Measurements from ENCODE around the gene RBM44. TPM values are rescaled to one million over a fixed set of nuclear protein-coding genes. Genes with fewer than 3 reads are reported as not detected.
"Not testable (repeated sequence)": the region's sequence is repeated elsewhere in the genome, so short reads cannot be mapped to it uniquely, and the experiment has no call there.

Gene RBM44
- total RNA-seq, 2 experiments from 2014 or later = 2.8 to 2.9 TPM

DNA sequence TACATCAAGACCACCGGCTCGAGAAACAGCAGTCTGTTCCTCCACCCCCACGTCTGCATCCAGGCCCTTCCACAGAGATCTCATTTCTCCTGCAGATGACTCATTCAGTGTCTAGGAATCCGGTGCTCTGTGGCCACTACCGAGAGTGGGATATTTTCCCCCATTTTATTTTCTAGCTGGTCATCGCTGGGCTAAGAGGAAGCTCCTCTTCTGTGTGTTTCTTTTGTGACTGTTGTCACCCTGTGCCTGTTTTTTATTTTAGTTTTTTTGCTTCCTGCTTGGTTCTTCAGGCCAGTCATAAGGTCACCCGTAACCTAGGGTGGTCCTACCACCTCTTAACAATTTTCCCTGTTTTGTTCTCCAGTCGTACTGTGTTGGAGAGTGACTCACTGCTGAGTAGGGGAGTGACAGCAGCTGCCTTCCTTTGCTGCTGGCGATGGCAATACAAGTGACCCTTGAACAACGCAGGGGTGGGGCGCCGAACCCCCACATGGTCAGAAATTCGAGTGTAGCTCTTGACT, 67.6 kb downstream of the RBM44 start:
- Histone ChIP-seq H3K27ac (ENCODE audit: low read depth in 1 of 2, low read length in 2 of 2) (no peak overlapping the region), H3K4me1 (ENCODE audit: insufficient read depth, low read length) (peaks cover 4% of the 10 kb centered on the region), H3K4me3 (ENCODE audit: low read length) (no peak overlapping the region), H3K36me3 (ENCODE audit: insufficient read depth, low read length) (no peaks in the 10 kb centered on the region), H3K27me3 (ENCODE audit: control insufficient read depth in 1 of 2, insufficient read depth in 2 of 2, low read length in 2 of 2) (peaks cover 15 to 16% of the 10 kb centered on the region in 2 experiments), H3K9me3 (ENCODE audit: control insufficient read depth in 1 of 2, insufficient read depth in 1 of 2, low read length in 2 of 2) (peaks cover 0 to 4% of the 10 kb centered on the region in 2 experiments)
- DNase-seq (no peak), ATAC-seq (ENCODE audit: poor library complexity) (no peak)
- POLR2A ChIA-PET = no interaction called here
- no peak overlapping the region for H3K4me3 Mint-ChIP-seq
- H3K27me3 Mint-ChIP-seq = peaks cover 29% of the 10 kb centered on the region
- intact Hi-C loops (cut with DNase I, micrococcal nuclease) = no loop called here
- CTCF ChIA-PET = no interaction called here
- H3K27ac Mint-ChIP-seq = no peak overlapping the region
- no peaks in the 10 kb centered on the region for H3K9me3 Mint-ChIP-seq
- no peak for TF ChIP-seq CTCF (IDR thresholded peaks at IDR 0.05)
- H3K4me1 Mint-ChIP-seq (ENCODE audit: low read depth) = peaks cover 13% of the 10 kb centered on the region
- H3K36me3 Mint-ChIP-seq (ENCODE audit: low read depth) = no peaks in the 10 kb centered on the region

GRCh38 chr2:237867465-237867864, 68.9 kb downstream of the RBM44 start:
- Histone ChIP-seq H3K9me3 (ENCODE audit: control insufficient read depth in 1 of 2, insufficient read depth in 1 of 2, low read length in 2 of 2) (peaks cover 0 to 4% of the 10 kb centered on the region in 2 experiments), H3K4me1 (ENCODE audit: insufficient read depth, low read length) (peaks cover 4% of the 10 kb centered on the region), H3K36me3 (ENCODE audit: insufficient read depth, low read length) (no peaks in the 10 kb centered on the region), H3K4me3 (ENCODE audit: low read length) (no peak overlapping the region), H3K27ac (ENCODE audit: low read depth in 1 of 2, low read length in 2 of 2) (no peak overlapping the region), H3K27me3 (ENCODE audit: control insufficient read depth in 1 of 2, insufficient read depth in 2 of 2, low read length in 2 of 2) (peaks cover 6 to 19% of the 10 kb centered on the region in 2 experiments)
- intact Hi-C loops (cut with DNase I, micrococcal nuclease) = no loop called here
- H3K9me3 Mint-ChIP-seq = no peaks in the 10 kb centered on the region
- no peak overlapping the region for H3K27ac Mint-ChIP-seq
- ATAC-seq (ENCODE audit: poor library complexity) (no peak), DNase-seq (no peak)
- H3K36me3 Mint-ChIP-seq (ENCODE audit: low read depth) = no peaks in the 10 kb centered on the region
- peaks cover 23% of the 10 kb centered on the region for H3K27me3 Mint-ChIP-seq
- H3K4me3 Mint-ChIP-seq = no peak overlapping the region
- H3K4me1 Mint-ChIP-seq (ENCODE audit: low read depth) = peaks cover 13% of the 10 kb centered on the region
- TF ChIP-seq CTCF (IDR thresholded peaks at IDR 0.05) = no peak
- POLR2A ChIA-PET = no interaction called here
- CTCF ChIA-PET = no interaction called here

GRCh38 chr2:237868074-237868473, 69.5 kb downstream of the RBM44 start:
- H3K4me3 ChIP-seq (ENCODE audit: low read length); ATAC-seq (ENCODE audit: poor library complexity); DNase-seq; H3K36me3 Mint-ChIP-seq (ENCODE audit: low read depth); H3K9me3 ChIP-seq (ENCODE audit: control insufficient read depth in 1 of 2, insufficient read depth in 1 of 2, low read length in 2 of 2); H3K4me3 Mint-ChIP-seq; POLR2A ChIA-PET; H3K9me3 Mint-ChIP-seq; intact Hi-C loops (cut with DNase I, micrococcal nuclease); H3K36me3 ChIP-seq (ENCODE audit: insufficient read depth, low read length); H3K27ac Mint-ChIP-seq; CTCF ChIA-PET; H3K4me1 ChIP-seq (ENCODE audit: insufficient read depth, low read length); H3K27ac ChIP-seq (ENCODE audit: low read depth in 1 of 2, low read length in 2 of 2): not testable (repeated sequence)
- H3K4me1 Mint-ChIP-seq (ENCODE audit: low read depth) = peaks cover 13% of the 10 kb centered on the region
- H3K27me3 ChIP-seq (ENCODE audit: control insufficient read depth in 1 of 2, insufficient read depth in 2 of 2, low read length in 2 of 2) = peaks cover 3 to 13% of the 10 kb centered on the region in 2 experiments
- H3K27me3 Mint-ChIP-seq = peaks cover 19% of the 10 kb centered on the region
